Lower leg skin (tissue), 3 donors: ENCODE data around the gene TRABD2A.

Source experiments
- POLR2A ChIP-seq, 2 donors: fragments of 450-650 bp; IDR thresholded peaks; one replicate each; pipeline ENCODE4 v1.6.1; 2016 to 2017; ENCODE audit warnings: antibody characterized with exemption in 2 of 2, mild to moderate bottlenecking in 1 of 2, moderate library complexity in 1 of 2
- TF ChIP-seq, protein P1 (sequence below), 3 donors: fragments of 450-650 bp; IDR thresholded peaks; one replicate each; pipeline ENCODE4 v1.5.1; 2016; ENCODE audit warnings: antibody characterized with exemption in 3 of 3, mild to moderate bottlenecking in 3 of 3, moderate library complexity in 2 of 3

DNA sequence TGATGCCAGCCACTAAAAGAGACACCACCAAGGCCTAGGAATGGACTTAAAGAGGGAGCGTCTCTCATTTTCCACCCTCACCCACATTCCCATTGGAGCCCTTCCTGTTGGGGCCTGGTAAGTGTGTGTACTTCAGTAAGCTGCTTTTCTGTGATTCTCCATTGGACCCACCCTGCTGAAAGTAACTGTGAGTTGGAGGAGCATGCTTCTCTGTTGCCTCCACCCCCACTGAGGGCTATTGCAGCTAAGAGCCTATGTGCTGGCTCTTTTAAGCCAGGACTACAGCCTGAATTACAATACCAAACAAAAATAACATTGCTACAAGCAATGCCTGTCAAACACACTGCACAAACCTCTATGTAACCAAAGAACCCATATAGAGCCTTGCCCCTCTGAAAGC, 81.1 kb downstream of the TRABD2A start:
- TF ChIP-seq, protein P1, sequence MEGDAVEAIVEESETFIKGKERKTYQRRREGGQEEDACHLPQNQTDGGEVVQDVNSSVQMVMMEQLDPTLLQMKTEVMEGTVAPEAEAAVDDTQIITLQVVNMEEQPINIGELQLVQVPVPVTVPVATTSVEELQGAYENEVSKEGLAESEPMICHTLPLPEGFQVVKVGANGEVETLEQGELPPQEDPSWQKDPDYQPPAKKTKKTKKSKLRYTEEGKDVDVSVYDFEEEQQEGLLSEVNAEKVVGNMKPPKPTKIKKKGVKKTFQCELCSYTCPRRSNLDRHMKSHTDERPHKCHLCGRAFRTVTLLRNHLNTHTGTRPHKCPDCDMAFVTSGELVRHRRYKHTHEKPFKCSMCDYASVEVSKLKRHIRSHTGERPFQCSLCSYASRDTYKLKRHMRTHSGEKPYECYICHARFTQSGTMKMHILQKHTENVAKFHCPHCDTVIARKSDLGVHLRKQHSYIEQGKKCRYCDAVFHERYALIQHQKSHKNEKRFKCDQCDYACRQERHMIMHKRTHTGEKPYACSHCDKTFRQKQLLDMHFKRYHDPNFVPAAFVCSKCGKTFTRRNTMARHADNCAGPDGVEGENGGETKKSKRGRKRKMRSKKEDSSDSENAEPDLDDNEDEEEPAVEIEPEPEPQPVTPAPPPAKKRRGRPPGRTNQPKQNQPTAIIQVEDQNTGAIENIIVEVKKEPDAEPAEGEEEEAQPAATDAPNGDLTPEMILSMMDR (IDR thresholded peaks at IDR 0.05), result no peak
- no peak for TF ChIP-seq POLR2A (IDR thresholded peaks at IDR 0.05)
